NCI-H774 (cell line): ENCODE data around the gene MAGEB6.
"Not testable (repeated sequence)": the region's sequence is repeated elsewhere in the genome, so short reads cannot be mapped to it uniquely, and the experiment has no call there.

Experiments
- DNase-seq: peaks from one replicate; lab custom pipeline; 2025; lab: John Stamatoyannopoulos, UW

The MAGEB6 gene

GRCh38 chrX:26192204-26192603, at the start of gene MAGEB6:
TSS of gene MAGEB6 (plus strand) at chrX:26192440. CDS start at chrX:26193847, 1,407 bp downstream.
- DNase-seq, result no peak

GRCh38 chrX:26146024-26146423, 46.2 kb upstream of the MAGEB6 start:
- no peak for DNase-seq

GRCh38 chrX:26160301-26160700, 31.9 kb upstream of the MAGEB6 start, which contains the start of gene MAGEB6B:
TSS of gene MAGEB6B (plus strand) at chrX:26160601. CDS start at chrX:26160601, 0 bp downstream.
- DNase-seq, result no peak

GRCh38 chrX:26203561-26203960, 11.3 kb downstream of the MAGEB6 start:
- no peak for DNase-seq

- DNase-seq, result not testable (repeated sequence)
Measured at GRCh38 chrX:26204717-26205116, 12.5 kb downstream of the MAGEB6 start.

- DNase-seq, result no peak
Measured at GRCh38 chrX:26208012-26208411, 15.8 kb downstream of the MAGEB6 start.

GRCh38 chrX:26215869-26216268, 23.6 kb downstream of the MAGEB6 start, which contains the start of gene MAGEB5:
TSS of gene MAGEB5 (plus strand) at chrX:26216169. CDS start at chrX:26217302, 1,133 bp downstream.
- no peak for DNase-seq

GRCh38 chrX:26219351-26219750, 27.1 kb downstream of the MAGEB6 start:
- DNase-seq, result no peak

GRCh38 chrX:26234177-26234576, 41.9 kb downstream of the MAGEB6 start:
- no peak for DNase-seq
